RKO (cell line): ENCODE data around the gene NEK6.
A peak's percentile ranks its signal among the peaks of the same experiment; 100 is the strongest.

Experiments used
- DNase-seq: peaks from one replicate; pipeline ENCODE4 v3.0.0-alpha.2; 2016; ENCODE audit warnings: low spot score

NEK6 gene

DNA sequence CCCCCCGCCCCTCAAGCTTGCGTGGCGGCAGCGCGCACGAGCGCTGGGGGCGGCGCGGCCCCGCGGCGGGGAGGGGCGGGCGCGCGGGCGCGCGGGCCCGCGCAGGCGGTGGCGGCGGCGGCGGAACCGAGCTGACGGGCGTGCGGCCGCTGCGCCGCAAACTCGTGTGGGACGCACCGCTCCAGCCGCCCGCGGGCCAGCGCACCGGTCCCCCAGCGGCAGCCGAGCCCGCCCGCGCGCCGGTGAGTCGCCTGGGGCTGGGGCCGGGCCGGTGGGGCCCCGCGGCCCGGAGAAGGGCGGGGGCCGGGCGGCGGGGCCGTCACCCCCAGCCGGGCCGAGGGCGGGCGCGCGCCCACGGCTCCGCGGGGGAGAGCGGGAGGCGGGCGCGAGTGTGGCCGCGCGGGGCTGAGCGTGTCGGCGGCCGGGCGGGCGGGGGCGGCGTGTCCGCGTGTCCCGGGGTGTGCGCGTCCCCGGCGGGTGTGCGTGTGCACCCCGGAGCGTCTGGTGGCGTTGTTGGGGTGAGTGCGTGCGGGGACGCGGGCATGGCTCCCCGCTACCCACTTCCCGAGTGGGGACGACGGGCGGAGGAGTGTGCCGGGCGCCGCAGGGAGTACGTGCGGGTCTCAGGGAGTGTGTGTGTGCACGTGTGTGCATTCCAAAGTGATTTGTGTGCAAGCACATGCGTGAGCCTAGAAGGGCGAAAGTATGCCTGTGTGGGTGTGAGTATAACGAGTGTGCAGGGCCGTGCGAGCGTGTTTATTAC, at the start of gene NEK6:
NEK6 (plus strand) TSS at position 106 of the 763 bp plus-strand sequence. CDS start 44,016 bp downstream, outside the sequence.
- peak; percentile 67 for DNase-seq

DNA sequence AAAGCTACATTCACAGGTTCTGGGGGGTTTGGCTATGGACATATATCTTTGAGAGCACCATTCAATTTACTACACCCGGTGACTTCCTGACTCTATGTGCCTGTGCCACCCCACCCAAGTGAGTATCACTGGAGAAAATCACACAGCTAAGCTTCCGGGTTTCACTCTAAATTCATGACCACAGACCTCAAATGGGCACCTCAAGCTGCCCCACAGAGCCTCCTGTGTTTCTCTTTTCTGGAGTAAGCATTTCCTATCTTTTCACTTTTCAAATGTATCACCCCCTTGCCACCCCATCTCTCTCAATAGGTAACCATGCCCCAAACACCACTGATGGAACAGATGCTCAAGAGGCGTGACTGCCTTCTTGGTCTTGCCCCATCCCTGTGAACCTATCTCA, 49.2 kb upstream of the NEK6 start:
- no peak for DNase-seq

DNA sequence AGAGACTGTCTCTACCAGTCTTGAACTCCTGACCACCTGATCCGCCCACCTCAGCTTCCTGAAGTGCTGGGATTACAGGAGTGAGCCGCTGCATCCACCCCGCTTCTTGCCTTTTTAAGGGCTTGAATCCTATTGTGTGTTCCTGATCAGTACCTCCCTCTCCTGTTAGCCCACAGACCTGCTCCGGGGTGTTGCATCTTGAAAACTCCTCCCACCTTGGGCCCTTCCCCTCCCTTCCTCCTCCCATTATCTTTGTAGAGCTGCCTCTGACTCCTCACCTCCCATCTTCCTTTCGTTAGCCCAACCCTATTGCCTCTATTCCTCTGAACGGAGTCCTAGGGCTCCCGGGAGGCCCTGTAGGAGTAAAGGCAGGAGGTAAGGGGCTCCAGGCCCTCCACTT, 48.5 kb upstream of the NEK6 start:
- DNase-seq: no peak

DNA sequence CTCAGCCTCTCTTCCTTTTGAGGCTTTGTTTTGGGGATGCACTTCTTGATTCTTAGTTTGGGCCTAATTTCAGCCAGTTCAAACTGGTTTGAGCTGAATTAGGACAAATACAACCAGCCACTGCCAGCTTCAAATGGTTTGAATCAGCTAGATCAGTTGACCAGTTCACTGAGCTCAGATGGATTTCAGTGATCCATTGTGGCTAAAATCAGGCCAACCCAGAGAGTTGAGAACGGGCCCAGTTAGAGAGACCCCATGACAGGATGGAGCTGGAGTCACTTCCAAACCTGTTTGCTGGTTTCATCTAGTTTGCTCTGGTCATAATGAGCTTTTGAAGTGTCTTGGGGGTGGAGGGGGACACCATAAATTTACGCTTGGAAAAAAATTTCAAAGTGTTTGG, 48.0 kb upstream of the NEK6 start:
- DNase-seq: no peak

DNA sequence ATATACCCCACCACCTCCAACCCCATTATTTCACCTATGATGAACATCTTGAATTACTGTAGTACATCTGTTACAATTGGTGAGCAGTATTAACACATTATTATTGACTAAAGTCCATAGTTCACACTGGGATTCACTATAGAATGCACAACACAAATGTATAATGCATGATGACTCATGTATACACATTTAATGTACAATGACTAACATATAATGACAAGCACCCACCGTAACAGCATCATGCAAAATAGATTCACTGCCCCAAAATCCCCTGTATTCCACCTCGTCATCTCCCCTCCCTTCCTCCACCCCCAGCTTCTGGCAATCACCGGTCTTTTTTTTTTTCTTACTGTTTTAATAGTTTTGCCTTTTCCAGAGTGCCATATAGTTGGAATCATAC, 47.1 kb upstream of the NEK6 start:
- DNase-seq: peak; percentile 52

DNA sequence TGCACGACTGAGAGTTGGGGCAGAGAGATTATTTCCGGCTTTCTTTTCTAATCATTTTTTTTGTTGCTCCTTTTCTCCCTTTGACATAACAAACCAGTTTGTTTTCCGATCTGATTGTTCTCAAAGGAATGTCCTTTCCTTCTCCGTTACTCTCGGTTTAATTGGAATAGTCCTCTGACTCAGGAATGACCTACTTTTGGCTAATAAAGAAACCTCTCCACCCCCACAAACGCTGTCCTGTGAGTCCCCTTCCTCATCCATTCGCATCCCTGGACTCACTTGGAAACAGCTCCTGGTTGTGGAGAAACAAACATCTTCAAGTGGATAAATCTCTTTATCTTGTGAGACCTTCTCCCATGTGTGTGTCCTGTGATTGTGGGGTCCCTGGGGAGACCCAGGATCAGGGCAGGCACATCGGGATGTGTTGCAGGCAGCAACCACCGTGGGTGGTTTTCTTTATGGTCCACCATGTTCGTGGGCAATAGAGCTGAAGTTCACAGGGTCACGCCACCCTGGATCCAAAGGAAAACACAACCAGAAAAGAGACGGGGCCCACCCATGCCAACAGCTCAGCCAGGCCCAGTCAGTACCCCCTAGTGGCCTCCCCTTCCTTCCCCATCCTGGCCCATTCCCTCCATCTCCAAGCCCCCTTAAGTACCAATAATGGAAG, 45.2 kb upstream of the NEK6 start:
- no peak for DNase-seq

DNA sequence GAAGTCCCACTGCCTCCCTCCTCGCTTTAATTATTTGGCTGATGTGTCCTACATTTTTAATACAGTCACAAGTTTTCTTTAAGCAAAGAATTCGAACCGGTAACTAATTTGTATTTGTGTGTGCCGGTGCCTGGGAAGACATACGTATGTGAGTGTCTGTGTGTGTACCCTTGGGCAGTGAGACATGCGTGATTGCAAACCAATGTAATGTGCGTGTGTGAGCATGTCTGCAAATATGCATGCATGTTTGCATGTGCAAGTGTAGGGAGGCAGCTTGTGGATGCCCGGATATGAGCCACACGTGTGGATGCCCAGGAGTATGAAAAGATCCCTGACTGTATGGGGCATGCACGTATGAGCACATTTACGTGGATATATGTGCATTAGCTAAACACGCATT, 44.4 kb upstream of the NEK6 start:
- no peak for DNase-seq

DNA sequence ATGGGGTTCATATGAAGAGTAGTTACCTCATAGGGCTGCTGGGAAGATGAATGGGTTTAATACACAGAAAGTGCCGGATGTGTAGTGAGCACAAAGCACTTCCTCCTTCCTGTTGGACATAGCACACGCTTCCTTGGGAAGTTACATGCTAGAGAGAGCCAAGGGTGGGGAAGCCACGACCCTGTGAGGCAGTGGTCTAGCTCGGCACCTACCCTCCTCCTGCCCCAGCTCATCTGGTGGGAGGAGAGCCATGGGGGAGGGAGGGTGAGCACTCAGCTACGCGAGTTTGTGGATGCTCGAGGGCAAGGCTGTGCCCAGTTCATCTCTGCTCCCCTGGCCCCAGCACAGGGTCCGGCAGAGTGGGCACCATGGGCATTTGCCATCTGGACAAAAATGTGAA, 43.6 kb upstream of the NEK6 start:
- DNase-seq: no peak

DNA sequence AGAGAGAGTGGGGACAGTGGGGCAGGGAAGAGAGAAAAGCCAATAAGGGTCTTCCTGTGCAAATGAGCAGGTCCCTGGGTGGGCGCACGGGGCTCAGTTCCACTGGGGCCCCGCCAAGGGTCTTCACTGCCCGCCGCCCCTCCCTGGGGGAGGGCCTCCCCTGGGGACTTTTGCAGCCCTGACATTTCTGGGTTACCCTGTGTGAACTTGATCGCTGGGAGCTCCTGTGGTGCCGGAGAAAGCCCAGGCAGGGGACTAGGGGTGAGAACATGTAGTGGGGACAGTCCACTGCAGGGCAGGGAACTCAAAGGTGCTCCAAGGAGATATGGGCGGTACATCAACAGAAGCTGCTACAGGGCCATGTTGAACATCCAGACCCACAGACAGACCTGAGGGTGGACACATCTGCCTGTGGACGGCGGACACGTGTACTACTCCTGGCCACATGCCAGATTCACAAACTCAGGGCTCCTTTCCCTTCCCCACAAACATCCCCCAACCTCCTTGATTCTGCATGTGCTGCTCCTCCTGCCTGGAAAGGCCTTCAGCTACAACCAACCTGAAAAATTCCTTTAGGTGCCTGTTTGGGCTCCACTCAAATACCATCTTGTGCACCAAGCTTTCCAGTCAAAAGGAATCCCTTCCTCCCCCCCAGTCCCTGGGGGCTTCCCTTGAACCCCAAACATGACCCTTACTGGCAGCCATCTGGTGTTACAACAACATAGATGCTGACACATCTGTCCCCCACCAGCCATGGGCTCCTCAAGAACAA, 43.0 kb upstream of the NEK6 start:
- DNase-seq: no peak

DNA sequence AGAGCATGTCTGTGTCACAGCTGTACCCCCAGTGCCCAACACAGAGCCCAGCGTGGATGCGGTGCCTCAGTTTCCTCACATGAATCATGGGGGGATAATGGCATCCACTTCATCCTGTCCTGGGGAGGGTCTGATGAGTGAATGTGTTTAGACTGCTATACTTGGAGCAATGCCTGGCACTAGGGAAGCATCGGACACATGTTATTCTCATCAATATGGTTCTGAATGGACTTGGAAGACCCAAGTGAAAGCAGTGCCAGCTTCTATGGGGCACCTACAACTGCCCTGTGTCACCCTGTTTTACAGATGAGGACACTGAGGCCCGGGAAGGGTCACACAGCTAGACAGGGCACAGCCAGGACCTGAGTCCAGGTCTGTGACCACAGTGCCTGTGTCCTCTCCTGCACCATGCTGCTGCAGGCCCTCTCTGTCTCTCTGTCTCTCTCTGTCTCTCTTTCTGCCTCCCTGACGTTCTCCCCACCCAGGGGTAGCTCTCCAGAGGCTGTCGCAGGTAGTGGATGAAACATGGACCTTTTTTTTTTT, 42.3 kb upstream of the NEK6 start:
- no peak for DNase-seq

DNA sequence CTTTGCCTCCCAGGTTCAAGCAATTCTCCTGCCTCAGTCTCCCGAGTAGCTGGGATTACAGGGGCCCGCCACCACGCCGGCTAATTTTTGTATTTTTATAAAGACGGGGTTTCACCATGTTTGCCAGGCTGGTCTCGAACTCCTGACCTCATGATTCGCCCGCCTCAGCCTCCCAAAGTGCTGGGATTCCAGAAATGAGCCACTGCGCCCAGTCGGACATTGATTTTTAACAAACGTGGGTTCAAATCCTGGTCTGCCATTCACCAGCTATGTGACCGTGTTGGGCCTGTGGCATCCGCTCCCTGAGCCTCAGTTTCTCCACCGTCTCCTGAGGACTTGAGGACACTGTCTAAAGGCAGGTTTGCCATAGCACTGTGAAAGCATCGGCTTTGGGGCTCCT, 41.8 kb upstream of the NEK6 start:
- DNase-seq: no peak

DNA sequence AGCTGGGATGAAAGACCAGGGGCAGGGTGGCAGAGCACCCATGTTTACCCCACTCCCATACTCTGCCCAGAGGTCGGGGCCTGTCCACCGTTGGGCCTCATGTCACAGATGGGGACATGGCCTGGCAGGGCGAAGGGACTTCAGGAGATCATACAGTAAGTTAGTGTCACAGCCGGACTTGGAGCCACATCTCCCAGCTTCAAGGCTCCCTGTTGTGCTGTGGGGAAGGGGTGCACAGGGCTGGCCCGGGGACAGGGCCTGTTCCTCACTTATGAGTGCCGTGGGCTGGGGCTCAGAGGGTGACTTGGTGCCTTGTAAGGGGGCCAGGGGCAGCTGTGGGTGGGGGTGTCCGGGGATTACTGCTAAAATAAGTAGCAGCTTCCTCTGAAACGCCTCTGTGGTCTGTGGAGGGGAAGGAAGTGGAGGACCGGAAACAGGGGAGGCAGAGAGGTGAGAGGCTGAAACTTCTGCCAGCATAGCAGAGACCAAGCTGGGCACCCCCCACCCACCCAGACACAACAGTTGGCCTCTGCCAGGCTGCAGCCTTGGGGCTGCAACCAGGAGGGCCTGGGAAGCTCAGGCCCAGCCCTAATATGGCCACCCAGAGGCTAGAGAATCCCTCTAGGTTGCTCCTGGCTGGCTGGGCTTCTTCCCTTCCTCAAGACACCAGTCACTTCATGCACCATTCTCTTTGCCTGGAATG, 41.1 kb upstream of the NEK6 start:
- DNase-seq: no peak

DNA sequence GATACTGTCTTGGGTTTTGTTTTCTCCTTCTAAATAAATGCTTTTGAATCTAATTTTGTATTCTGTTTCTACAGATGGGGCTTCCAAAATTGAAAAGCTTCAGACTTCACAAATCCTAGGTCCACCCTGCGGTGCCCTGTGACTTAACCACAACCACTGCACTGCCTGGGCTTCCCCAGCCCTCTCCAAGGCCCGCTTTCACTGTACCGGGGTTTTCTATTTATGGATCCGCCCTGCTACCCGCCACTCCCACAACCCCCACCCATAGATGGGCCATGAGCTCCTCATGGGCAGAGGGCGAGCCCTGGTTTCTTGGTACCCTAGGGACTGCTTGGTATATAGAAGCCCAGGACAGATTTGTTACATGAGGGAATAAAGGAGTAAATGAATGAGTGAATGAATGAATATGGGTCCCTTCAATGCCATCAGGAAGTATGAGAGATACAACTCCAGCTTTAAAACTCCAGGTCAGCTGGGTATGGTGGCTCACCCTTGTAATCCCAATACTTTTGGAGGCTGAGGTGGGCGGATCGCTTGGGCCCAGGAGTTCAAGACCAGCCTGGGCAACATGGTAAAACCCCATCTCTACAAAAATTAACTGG, 39.8 kb upstream of the NEK6 start:
- DNase-seq: no peak

DNA sequence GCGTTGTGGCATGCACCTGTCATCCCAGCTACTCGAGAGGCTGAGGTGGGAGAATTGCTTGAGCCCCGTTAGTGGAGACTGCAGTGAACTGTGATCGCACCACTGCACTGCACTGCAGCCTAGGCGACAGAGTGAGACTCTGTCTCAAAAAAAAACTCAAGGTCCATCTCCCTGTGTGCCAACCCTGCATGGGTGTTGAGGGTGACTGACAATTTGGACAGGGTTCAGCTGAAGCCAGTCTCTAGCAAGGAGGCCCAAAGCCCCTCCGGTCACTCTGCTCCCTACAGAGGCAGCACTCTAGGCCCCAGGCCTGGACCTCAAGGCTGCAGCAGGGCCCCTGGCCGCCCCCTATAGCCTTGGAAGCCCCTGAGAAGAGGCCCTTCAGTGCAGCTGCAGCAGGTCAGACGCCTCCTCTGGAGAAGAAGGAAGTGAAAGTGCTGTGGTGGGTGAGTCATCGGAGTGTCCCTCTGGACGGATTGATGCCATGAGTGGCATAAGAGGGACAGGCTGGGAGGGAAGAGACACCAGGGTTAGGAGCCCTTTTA, 39.2 kb upstream of the NEK6 start:
- peak; percentile 45 for DNase-seq

DNA sequence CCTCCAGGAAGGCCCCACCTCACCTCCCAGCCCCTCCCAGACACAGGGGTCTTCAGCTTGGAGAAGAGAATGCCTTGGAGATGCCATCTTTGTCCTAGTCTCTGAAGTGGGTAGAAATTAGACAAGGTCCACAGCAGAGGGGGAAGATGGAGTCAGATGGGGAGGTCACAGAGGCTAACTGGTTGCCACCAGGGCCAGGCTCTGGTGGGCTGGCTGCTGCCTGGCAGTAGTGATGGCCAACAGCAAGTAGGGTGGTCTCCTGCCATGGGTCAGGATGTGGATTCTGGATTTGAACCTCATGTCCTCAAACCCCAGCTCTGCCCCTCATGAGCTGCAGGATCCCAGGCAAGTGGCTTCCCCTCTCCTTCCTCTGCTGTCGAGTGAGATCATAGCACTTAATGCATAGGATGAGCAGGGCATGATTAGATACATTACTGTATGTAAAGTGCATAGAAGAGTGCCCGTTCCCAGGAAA, 38.7 kb upstream of the NEK6 start:
- no peak for DNase-seq

DNA sequence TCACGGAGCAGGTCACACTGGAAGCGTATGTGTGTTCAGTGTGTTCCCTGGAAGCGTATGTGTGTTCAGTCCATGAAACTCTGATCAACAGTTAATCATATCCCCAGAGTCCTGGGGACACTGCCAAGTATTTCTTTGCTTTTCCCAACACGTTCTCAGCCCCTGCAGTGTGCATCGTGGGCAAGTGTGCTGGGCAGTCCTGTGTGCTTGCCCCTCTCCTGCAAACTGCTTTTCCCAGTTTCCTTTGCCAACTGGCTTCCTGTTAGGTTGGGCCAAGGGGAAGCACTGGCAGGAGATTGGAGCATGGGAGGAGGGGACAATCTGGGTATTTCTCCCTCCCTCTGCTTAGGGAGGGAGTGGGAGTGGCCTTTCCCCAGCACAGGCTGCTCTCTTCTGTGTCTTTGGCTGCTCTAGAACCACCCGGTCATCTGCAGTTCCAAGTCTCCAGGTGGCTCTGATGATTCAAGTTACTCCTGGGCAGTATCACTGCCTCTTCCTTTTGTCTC, 36.8 kb upstream of the NEK6 start:
- no peak for DNase-seq

DNA sequence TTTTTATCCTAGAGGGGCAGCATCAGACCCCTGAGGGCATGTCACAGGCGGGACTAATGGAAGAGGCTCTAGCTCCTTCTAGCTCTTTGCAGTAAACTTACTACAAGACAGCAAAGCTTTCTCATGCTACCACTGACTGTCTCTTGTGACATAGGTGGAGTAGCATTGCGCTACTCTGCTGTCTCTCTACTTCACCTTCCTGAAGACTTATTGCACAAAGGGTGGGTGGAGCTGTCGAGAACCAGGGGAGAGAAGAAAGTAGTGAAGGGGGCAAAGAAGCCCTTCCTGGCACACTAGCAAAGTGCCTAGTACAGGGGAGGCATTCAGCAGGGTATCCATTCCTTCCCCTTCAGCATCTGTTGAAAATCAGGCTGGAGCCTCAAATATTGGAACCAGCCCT, 36.1 kb upstream of the NEK6 start:
- no peak for DNase-seq

DNA sequence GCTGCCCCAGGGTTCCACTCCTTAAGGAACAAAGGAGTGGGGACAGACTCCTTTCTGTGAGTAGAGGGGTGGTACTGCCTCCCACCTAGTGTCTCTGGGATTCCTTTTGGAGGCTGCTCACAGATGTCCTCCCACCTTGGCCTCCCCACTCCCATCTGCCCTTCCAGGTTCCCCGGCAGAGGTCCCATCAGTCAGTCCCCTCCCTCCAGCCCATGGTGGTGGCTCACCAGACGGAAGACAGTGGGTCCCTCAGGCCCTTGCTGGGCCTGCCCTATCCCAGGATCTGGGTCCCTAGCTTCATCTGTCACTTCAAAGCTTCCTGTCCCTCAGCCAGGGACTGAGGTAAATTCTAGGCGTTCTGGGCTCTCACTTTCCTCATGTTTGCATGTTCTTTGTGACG, 35.6 kb upstream of the NEK6 start:
- no peak for DNase-seq

DNA sequence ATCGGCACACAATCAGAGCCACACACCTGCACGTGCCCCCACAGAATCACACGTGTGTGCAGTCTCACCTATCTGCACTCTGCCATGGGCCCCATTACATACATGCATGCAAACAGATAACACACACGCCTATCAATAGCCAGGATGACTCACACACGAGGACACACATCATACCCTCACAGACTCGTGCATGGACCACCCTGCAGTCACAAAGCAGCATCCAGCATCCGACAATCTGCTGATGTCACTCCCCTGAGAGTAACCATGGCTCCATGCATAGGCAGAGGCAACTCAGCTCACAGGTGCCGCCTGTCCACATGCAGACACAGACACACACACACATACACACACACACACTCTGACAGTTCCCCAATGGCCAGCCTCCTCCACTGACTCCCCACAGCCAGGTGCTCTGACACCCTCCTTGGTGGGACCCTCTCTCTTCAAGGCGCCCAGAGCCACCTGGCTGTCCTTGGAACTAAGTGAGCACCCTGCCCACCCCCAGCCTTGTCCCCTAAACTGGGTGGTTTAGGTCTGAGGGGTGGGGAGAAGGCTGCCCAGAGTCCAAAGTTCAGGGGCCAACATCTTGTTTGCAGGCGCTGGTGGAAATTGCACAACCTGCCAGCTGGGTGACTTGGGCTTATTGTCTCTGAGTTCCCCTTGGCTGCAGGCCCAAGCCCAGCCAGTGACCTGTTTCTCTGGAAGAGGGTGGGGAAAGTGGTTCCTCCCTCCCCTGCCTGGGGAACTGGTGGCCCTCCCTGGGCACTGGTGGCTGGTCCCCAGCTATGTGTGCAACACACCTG, 34.6 kb upstream of the NEK6 start:
- no peak for DNase-seq

DNA sequence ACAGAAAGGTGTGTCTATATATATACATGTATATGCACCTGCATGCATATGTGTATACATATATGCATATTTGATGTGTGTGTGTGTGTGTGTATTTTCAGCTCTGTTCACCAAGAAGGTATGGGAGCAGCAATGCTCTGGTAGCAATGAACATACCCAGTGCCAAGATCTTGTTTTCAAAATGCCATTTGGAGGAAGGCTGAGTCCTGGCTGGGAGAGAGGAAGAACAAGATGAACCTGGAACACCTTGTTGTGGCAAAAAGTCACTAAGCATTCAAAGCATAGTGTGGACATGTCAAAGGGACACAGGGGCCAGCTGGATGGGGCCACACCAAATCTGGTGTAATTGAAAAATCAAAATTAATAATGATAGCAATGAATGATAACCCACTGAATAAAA, 31.8 kb upstream of the NEK6 start:
- DNase-seq: no peak
